Prostate gland (tissue), 2 donors: Measurements from ENCODE around the gene MTAP. TPM values are rescaled to one million over a fixed set of nuclear protein-coding genes. Genes with fewer than 3 reads are reported as not detected.

ENCODE experiments used
- DNase-seq: peaks from one replicate; pipeline ENCODE4 v3.0.0-alpha.2; 2019; ENCODE audit warnings: low spot score
- H3K27ac ChIP-seq, 2 donors: fragments of 200-600 bp; sonication (generic); 2 replicates each; pipeline ENCODE4 v1.5.1; 2017 to 2019
- H3K27me3 ChIP-seq: fragments of 200-600 bp; sonication (generic); replicated peaks from 2 replicates; pipeline ENCODE4 v1.5.1; 2019; ENCODE audit not compliant: insufficient read depth
- H3K36me3 ChIP-seq, 2 donors: fragments of 200-600 bp; sonication (generic); 1 replicate in 1 of 2; 2 replicates in 1 of 2; pipeline versions ENCODE4 v1.5.1 to v1.8.1; 2017 to 2019
- H3K4me1 ChIP-seq: fragments of 200-600 bp; sonication (generic); replicated peaks from 2 replicates; pipeline ENCODE4 v1.5.1; 2019
- H3K4me3 ChIP-seq, 2 donors: fragments of 200-600 bp; sonication (generic); 2 replicates each; pipeline ENCODE4 v1.5.1; 2017 to 2019
- H3K9me3 ChIP-seq: fragments of 200-600 bp; sonication (generic); 2 replicates; pipeline ENCODE4 v1.5.1; 2017
- POLR2A ChIP-seq: fragments of 450-650 bp; IDR thresholded peaks from one replicate; pipeline ENCODE4 v1.6.1; 2016; ENCODE audit warnings: antibody characterized with exemption, mild to moderate bottlenecking
- POLR2AphosphoS5 ChIP-seq: sonication (generic); formaldehyde crosslinking; IDR thresholded peaks from one replicate; pipeline ENCODE4 v1.6.1; 2017; ENCODE audit warnings: antibody characterized with exemption
- WGBS: methylation state at CpG from one replicate; pipeline ENCODE4 v1.1.5; 2018; 5-methylcytosine and 5-hydroxymethylcytosine counted together
- intact Hi-C: fragments of 100-400 bp; cut with DNase I; formaldehyde crosslinking; loops from one replicate; pipeline ENCODE4 v1.14.2; 2022
- total RNA-seq, 2 donors: library from RNA; depleted of rRNA; stranded (reverse); fragments of >200 nt; gene quantifications; one replicate each; pipeline ENCODE4 v1.1.0, GENCODE V29; 2016
- TF ChIP-seq, protein P1 (sequence below), 4 experiments: fragments of 200-600 bp in 2 of 4; fragments of 450-650 bp in 2 of 4; sonication (generic) in 2 of 4; IDR thresholded peaks; 1 replicate in 3 of 4; 2 replicates in 1 of 4; pipeline ENCODE4 v1.5.1; 2016 to 2019; ENCODE audit warnings: antibody characterized with exemption in 4 of 4, mild to moderate bottlenecking in 2 of 4, moderate library complexity in 2 of 4

Gene MTAP
- total RNA-seq, 2 donors from 2014 or later: 13.3 to 33.5 TPM

GRCh38 chr9:21935631-21936030 is 133.2 kb downstream of the MTAP start:
- H3K9me3 ChIP-seq: no peaks in the 10 kb centered on the region
- no peaks in the 10 kb centered on the region for H3K4me1 ChIP-seq
- TF ChIP-seq POLR2AphosphoS5 (no peak), POLR2A (no peak)
- TF ChIP-seq, protein P1, sequence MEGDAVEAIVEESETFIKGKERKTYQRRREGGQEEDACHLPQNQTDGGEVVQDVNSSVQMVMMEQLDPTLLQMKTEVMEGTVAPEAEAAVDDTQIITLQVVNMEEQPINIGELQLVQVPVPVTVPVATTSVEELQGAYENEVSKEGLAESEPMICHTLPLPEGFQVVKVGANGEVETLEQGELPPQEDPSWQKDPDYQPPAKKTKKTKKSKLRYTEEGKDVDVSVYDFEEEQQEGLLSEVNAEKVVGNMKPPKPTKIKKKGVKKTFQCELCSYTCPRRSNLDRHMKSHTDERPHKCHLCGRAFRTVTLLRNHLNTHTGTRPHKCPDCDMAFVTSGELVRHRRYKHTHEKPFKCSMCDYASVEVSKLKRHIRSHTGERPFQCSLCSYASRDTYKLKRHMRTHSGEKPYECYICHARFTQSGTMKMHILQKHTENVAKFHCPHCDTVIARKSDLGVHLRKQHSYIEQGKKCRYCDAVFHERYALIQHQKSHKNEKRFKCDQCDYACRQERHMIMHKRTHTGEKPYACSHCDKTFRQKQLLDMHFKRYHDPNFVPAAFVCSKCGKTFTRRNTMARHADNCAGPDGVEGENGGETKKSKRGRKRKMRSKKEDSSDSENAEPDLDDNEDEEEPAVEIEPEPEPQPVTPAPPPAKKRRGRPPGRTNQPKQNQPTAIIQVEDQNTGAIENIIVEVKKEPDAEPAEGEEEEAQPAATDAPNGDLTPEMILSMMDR (IDR thresholded peaks at IDR 0.05): no peak
- no peak overlapping the region for H3K27ac ChIP-seq
- no peak overlapping the region for H3K4me3 ChIP-seq
- intact Hi-C loops: no loop called here
- WGBS: 83% methylated on average over 1 of the region's 1 CpG
- H3K36me3 ChIP-seq: no peaks in the 10 kb centered on the region
- H3K27me3 ChIP-seq: no peaks in the 10 kb centered on the region
- no peak for DNase-seq

DNA sequence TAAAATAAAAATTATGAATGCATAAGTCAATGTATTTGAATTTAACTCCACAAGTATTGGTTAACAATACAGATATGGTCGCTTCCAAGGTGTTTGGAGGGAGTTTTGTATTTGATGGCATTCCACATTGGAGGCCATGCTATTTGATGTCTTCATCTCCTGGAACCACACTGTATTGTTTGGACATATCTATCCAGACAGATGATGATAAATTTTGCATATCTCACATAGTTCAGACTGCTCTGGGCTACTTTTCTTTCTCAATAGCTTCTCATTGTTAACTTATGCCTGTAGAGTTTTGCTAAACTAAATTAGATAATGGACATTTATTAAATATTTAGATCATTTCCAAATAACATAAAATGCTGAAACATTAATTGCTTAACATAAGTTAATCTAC is 133.7 kb downstream of the MTAP start:
- no peaks in the 10 kb centered on the region for H3K27me3 ChIP-seq
- H3K9me3 ChIP-seq: no peaks in the 10 kb centered on the region
- no peaks in the 10 kb centered on the region for H3K36me3 ChIP-seq
- H3K4me1 ChIP-seq: no peaks in the 10 kb centered on the region
- TF ChIP-seq, protein P1 (IDR thresholded peaks at IDR 0.05): no peak
- TF ChIP-seq POLR2AphosphoS5 (no peak), POLR2A (no peak)
- H3K4me3 ChIP-seq: no peak overlapping the region
- DNase-seq: no peak
- intact Hi-C loops: no loop called here
- no peak overlapping the region for H3K27ac ChIP-seq
- WGBS: 100% methylated on average over 1 of the region's 1 CpG

- H3K9me3 ChIP-seq: no peaks in the 10 kb centered on the region
- H3K4me3 ChIP-seq: no peak overlapping the region
- H3K27ac ChIP-seq: no peak overlapping the region
- 15% methylated on average over 4 of the region's 4 CpGs for WGBS
- TF ChIP-seq POLR2AphosphoS5 (no peak), POLR2A (no peak)
- TF ChIP-seq, protein P1 (IDR thresholded peaks at IDR 0.05): no peak
- no peaks in the 10 kb centered on the region for H3K27me3 ChIP-seq
- intact Hi-C loops: no loop called here
- no peak for DNase-seq
- no peaks in the 10 kb centered on the region for H3K4me1 ChIP-seq
- H3K36me3 ChIP-seq: no peaks in the 10 kb centered on the region
Measured at GRCh38 chr9:21941337-21941995, 139.0 kb downstream of the MTAP start.

DNA sequence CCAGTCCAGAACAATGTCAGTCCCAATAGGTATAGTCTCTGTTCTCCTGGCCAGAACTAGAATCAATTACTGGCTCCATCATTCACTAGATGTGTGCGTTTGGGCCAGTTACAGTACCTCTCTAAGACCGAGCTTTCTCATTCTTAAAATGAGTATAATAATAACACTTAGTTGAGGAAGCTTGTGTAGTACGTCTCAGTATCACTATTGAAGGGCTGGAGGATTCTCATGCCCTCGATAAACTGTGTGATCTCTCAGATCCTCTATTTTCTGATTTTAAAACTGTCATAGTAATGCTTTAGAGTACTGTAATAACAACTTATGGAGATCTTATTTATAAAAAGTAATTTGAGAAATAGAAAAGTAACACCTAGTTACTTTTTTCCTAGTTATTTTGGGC is 141.0 kb downstream of the MTAP start:
- no peak for DNase-seq
- Histone ChIP-seq H3K9me3 (no peaks in the 10 kb centered on the region), H3K27me3 (no peaks in the 10 kb centered on the region), H3K36me3 (no peaks in the 10 kb centered on the region), H3K4me1 (no peaks in the 10 kb centered on the region), H3K27ac (no peak overlapping the region), H3K4me3 (no peak overlapping the region)
- WGBS: 88% methylated on average over 4 of the region's 4 CpGs
- TF ChIP-seq POLR2A: no peak
- TF ChIP-seq POLR2AphosphoS5: no peak
- TF ChIP-seq, protein P1 (IDR thresholded peaks at IDR 0.05): no peak
- intact Hi-C loops: no loop called here

GRCh38 chr9:21945606-21946005 is 143.2 kb downstream of the MTAP start:
- WGBS: 81% methylated on average over 2 of the region's 2 CpGs
- H3K9me3 ChIP-seq: no peaks in the 10 kb centered on the region
- TF ChIP-seq POLR2AphosphoS5 (no peak), POLR2A (no peak)
- TF ChIP-seq, protein P1 (IDR thresholded peaks at IDR 0.05): no peak
- no peaks in the 10 kb centered on the region for H3K27me3 ChIP-seq
- no peak for DNase-seq
- intact Hi-C loops: no loop called here
- H3K27ac ChIP-seq: no peak overlapping the region
- H3K4me1 ChIP-seq: no peaks in the 10 kb centered on the region
- H3K36me3 ChIP-seq: no peaks in the 10 kb centered on the region
- H3K4me3 ChIP-seq: no peak overlapping the region
